DND-41 (cell line): ENCODE data around the gene FAM98A.

Experiments
- ATAC-seq: fragments of 200-7000 bp; cut with Tn5 transposase; 3 replicates; pipeline ENCODE4 v1.9.1; 2021; ENCODE audit warnings: low read depth; ENCODE audit not compliant: insufficient read depth
- DNase-seq: peaks from one replicate; pipeline ENCODE4 v3.0.0-alpha.2; 2020
- H2AFZ ChIP-seq: 2 replicates; pipeline ENCODE4 v1.6.0; 2012; ENCODE audit warnings: low read depth, low read length
- H3K27ac ChIP-seq: 2 replicates; pipeline ENCODE4 v1.5.1; 2012; ENCODE audit warnings: low read length, inconsistent platforms
- H3K27me3 ChIP-seq: fragments of 200-600 bp; sonication (generic); 2 replicates; pipeline ENCODE4 v1.6.0; 2012; ENCODE audit warnings: low read length, mild to moderate bottlenecking, inconsistent platforms; ENCODE audit not compliant: insufficient read depth, poor library complexity
- H3K36me3 ChIP-seq: 2 replicates; pipeline ENCODE4 v1.5.1; 2012; ENCODE audit warnings: low read length, inconsistent platforms; ENCODE audit not compliant: insufficient read depth
- H3K4me1 ChIP-seq: 2 replicates; pipeline ENCODE4 v1.5.1; 2012; ENCODE audit warnings: mild to moderate bottlenecking, low read length; ENCODE audit not compliant: insufficient read depth
- H3K4me2 ChIP-seq: 2 replicates; pipeline ENCODE4 v1.6.0; 2012; ENCODE audit warnings: mild to moderate bottlenecking, moderate library complexity, low read length, inconsistent platforms; ENCODE audit not compliant: insufficient read depth
- H3K4me3 ChIP-seq, 2 experiments: fragments of 200-600 bp in 1 of 2; shearing (Covaris generic) in 1 of 2; 2 replicates each; pipeline ENCODE4 v1.5.1; 2012 to 2016; ENCODE audit warnings: inconsistent platforms in 2 of 2, low read length in 2 of 2, mild to moderate bottlenecking in 2 of 2, low read depth in 1 of 2, moderate library complexity in 1 of 2
- H3K79me2 ChIP-seq: 2 replicates; pipeline ENCODE4 v1.6.0; 2012; ENCODE audit warnings: low read length, inconsistent platforms; ENCODE audit not compliant: insufficient read depth
- H3K9ac ChIP-seq: 2 replicates; pipeline ENCODE4 v1.6.0; 2012; ENCODE audit warnings: low read depth, mild to moderate bottlenecking, inconsistent platforms, low read length, moderate library complexity
- H3K9me3 ChIP-seq: 2 replicates; pipeline ENCODE4 v1.5.1; 2012; ENCODE audit warnings: low read length, moderate library complexity, mild to moderate bottlenecking, inconsistent platforms; ENCODE audit not compliant: insufficient read depth, severe bottlenecking
- H4K20me1 ChIP-seq: 2 replicates; pipeline ENCODE4 v1.6.0; 2012; ENCODE audit warnings: low read length; ENCODE audit not compliant: insufficient read depth
- CTCF ChIP-seq: IDR thresholded peaks from 2 replicates; pipeline ENCODE4 v1.5.1; 2012; ENCODE audit warnings: borderline replicate concordance, low read length, moderate library complexity, mild to moderate bottlenecking; ENCODE audit not compliant: poor library complexity, severe bottlenecking; ENCODE audit errors: extremely low read depth
- EZH2 ChIP-seq: IDR thresholded peaks from 3 replicates; pipeline ENCODE4 v1.6.1; 2012; ENCODE audit warnings: borderline replicate concordance, low read depth, mild to moderate bottlenecking, moderate library complexity, low read length, inconsistent platforms; ENCODE audit not compliant: severe bottlenecking

Gene FAM98A

GRCh38 chr2:33636001-33636400, 36.9 kb upstream of the FAM98A start:
- no peaks in the 10 kb centered on the region for H3K27me3 ChIP-seq
- H2AFZ ChIP-seq: no peak overlapping the region
- ATAC-seq (no peak), DNase-seq (no peak)
- H3K36me3 ChIP-seq: no peaks in the 10 kb centered on the region
- no peaks in the 10 kb centered on the region for H3K4me1 ChIP-seq
- no peaks in the 10 kb centered on the region for H3K79me2 ChIP-seq
- TF ChIP-seq EZH2: no peak
- TF ChIP-seq CTCF: no peak
- H3K4me2 ChIP-seq: no peak overlapping the region
- H3K27ac ChIP-seq: no peak overlapping the region
- no peaks in the 10 kb centered on the region for H3K9me3 ChIP-seq
- no peak overlapping the region for H3K4me3 ChIP-seq
- no peaks in the 10 kb centered on the region for H4K20me1 ChIP-seq
- H3K9ac ChIP-seq: no peak overlapping the region

GRCh38 chr2:33634261-33634910, 35.3 kb upstream of the FAM98A start:
- no peaks in the 10 kb centered on the region for H3K4me1 ChIP-seq

GRCh38 chr2:33633315-33633714, 34.2 kb upstream of the FAM98A start:
- no peak for ATAC-seq

More at GRCh38 chr2:33634261-33634910, 35.3 kb upstream of the FAM98A start:
- H3K4me3 ChIP-seq: no peak overlapping the region
- no peak overlapping the region for H3K27ac ChIP-seq
- H2AFZ ChIP-seq: no peak overlapping the region
- TF ChIP-seq EZH2 (no peak), CTCF (no peak)
- no peak for DNase-seq
- no peak overlapping the region for H3K4me2 ChIP-seq
- H3K9me3 ChIP-seq: no peaks in the 10 kb centered on the region
- no peaks in the 10 kb centered on the region for H3K36me3 ChIP-seq
- no peaks in the 10 kb centered on the region for H3K79me2 ChIP-seq
- no peak overlapping the region for H3K9ac ChIP-seq
- no peaks in the 10 kb centered on the region for H4K20me1 ChIP-seq
- no peak for ATAC-seq
- no peaks in the 10 kb centered on the region for H3K27me3 ChIP-seq

More at GRCh38 chr2:33633315-33633714, 34.2 kb upstream of the FAM98A start:
- no peaks in the 10 kb centered on the region for H3K36me3 ChIP-seq
- no peaks in the 10 kb centered on the region for H3K27me3 ChIP-seq
- no peak for DNase-seq
- no peak overlapping the region for H3K9ac ChIP-seq
- TF ChIP-seq EZH2: no peak
- no peak for TF ChIP-seq CTCF
- H3K4me3 ChIP-seq: no peak overlapping the region
- no peak overlapping the region for H3K27ac ChIP-seq
- no peak overlapping the region for H3K4me2 ChIP-seq
- H3K4me1 ChIP-seq: no peaks in the 10 kb centered on the region
- H3K79me2 ChIP-seq: no peaks in the 10 kb centered on the region
- no peak overlapping the region for H2AFZ ChIP-seq
- no peaks in the 10 kb centered on the region for H4K20me1 ChIP-seq
- no peaks in the 10 kb centered on the region for H3K9me3 ChIP-seq
